Measurements from ENCODE around the gene FAM83B. TPM values are rescaled to one million over a fixed set of nuclear protein-coding genes. Genes with fewer than 3 reads are reported as not detected.
"Not testable (repeated sequence)": the region's sequence is repeated elsewhere in the genome, so short reads cannot be mapped to it uniquely, and the experiment has no call there.

FAM83B gene, protein sequence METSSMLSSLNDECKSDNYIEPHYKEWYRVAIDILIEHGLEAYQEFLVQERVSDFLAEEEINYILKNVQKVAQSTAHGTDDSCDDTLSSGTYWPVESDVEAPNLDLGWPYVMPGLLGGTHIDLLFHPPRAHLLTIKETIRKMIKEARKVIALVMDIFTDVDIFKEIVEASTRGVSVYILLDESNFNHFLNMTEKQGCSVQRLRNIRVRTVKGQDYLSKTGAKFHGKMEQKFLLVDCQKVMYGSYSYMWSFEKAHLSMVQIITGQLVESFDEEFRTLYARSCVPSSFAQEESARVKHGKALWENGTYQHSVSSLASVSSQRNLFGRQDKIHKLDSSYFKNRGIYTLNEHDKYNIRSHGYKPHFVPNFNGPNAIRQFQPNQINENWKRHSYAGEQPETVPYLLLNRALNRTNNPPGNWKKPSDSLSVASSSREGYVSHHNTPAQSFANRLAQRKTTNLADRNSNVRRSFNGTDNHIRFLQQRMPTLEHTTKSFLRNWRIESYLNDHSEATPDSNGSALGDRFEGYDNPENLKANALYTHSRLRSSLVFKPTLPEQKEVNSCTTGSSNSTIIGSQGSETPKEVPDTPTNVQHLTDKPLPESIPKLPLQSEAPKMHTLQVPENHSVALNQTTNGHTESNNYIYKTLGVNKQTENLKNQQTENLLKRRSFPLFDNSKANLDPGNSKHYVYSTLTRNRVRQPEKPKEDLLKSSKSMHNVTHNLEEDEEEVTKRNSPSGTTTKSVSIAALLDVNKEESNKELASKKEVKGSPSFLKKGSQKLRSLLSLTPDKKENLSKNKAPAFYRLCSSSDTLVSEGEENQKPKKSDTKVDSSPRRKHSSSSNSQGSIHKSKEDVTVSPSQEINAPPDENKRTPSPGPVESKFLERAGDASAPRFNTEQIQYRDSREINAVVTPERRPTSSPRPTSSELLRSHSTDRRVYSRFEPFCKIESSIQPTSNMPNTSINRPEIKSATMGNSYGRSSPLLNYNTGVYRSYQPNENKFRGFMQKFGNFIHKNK
- polyA plus RNA-seq (ENCODE audit: insufficient read length): 0.06 TPM

DNA sequence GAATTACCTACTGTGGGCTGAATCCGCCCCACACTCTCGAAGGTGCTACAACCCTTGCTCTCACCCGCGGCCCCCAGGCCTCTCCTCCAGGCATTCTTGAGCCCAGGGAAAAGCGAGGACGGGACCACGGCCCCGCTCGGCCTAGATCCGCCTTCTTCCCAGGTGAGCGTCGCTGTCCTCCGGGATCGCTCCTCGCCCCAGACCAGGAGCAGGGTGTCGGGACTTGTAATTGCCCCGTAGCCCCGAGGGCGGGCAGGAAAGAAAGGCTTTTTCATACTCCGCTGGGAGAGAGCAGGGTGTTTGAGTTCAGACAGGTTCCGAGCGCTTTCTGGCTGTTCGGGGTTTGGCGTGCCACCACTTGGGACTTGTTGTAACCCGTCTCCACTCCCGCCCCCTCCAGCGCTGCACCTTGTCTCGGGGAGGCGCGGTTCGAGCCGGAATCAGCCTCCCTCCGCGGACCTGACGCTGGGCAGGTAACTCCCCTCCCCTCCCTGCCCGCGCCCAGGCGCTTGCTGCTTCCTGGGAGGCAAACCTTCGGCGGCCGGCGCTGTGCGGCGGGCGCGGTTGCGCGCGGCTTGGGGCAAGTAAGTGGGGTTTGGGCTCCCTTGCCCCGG is at the start of gene FAM83B:
Gene FAM83B, plus strand, starts transcription at position 529 of the 614 bp plus-strand sequence. CDS start 23,476 bp downstream, outside the sequence.
- DNase-seq: no peak

DNA sequence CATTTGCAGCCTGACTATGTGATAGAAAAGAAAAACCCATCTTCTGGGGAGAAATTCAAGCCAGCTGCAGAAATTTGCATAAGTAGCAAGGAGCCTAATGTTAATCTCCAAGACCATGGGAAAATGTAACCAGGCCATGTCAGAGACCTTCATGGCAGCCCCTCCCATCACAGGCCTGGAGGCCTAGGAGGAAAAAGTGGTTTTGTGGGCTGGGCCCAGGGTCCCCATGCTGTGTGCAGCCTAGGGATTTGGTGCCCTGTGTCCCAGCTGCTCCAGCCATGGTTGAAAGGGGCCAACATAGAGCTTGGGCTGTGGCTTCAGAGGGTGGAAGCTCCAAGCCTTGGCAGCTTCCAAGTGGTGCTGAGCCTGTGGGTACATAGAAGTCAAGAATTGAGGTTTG is 49.7 kb upstream of the FAM83B start:
- DNase-seq: not testable (repeated sequence)

DNA sequence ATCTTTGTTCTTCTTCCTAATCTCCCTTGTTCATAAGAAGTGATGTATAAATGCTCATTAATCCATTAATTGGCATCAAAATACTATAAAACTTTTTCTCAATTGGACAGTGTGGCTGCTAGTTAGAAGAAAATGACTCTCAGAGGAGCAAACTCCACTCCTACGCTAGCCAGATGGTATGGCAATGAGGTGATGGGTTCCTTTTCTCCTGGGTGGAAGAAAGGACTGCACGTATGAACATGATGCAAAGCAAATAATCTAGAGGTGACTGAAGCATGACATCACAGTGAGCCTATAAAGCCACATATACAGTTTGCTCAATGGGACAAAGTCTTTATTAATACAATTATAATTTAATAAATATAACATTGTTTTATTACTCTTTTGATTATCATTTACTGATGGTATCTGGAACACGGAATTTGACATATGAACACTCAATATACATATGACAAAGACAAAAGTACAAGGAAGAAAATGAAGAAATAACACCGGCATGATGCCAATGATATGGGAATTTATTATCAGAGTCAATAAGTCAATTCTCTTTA is 46.4 kb upstream of the FAM83B start:
- DNase-seq: no peak

GRCh38 chr6:54801244-54801643 is 45.3 kb upstream of the FAM83B start:
- DNase-seq: no peak

DNA sequence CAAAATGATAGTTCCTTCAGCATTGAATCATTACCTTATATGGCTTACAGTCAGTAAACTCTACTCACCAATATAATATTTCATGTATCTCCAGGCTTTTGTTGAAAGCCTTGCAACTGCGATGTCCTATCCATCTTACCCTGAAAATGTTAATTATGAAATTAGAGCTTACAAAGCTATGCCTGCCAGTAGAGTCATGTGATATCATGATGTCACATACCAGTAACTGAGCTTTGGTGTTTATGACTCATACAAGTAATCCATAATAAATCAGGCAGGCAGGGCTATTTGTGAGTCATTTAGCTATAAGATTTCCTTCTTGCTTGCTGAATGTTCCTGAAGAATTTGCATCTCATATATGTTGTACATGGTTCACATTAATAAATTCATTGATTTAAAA is 44.9 kb upstream of the FAM83B start:
- DNase-seq: no peak

- no peak for DNase-seq
Measured at GRCh38 chr6:54802775-54803634, 43.6 kb upstream of the FAM83B start.

- no peak for DNase-seq
Measured at GRCh38 chr6:54805077-54805476, 41.5 kb upstream of the FAM83B start.

- DNase-seq: no peak
Measured at GRCh38 chr6:54810147-54810546, 36.4 kb upstream of the FAM83B start.

GRCh38 chr6:54813892-54814291 is 32.7 kb upstream of the FAM83B start:
- no peak for DNase-seq

GRCh38 chr6:54817236-54817635 is 29.3 kb upstream of the FAM83B start:
- no peak for DNase-seq

GRCh38 chr6:54817834-54818233 is 28.7 kb upstream of the FAM83B start:
- no peak for DNase-seq

- DNase-seq: not testable (repeated sequence)
Measured at GRCh38 chr6:54824225-54824624, 22.3 kb upstream of the FAM83B start.

- no peak for DNase-seq
Measured at GRCh38 chr6:54827010-54827409, 19.6 kb upstream of the FAM83B start.

DNA sequence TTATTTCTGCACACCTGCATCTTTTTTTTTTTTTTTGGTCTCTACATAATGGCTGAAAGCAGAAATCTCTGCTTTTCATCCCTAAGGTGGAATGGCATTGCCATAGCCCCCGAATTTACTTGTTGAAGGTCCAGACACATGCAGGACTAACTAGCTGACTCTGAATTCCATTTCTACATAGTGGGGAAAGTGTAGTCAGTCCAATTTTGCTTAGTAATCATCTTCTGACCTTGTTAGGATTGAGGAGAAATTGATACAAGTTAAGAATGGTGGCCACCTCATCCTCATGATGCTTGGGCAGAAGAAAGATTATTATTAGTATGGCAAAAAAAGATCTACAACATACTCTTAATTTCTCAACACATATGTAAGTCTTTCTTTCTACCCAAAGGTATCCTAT is 16.4 kb upstream of the FAM83B start:
- DNase-seq: no peak

DNA sequence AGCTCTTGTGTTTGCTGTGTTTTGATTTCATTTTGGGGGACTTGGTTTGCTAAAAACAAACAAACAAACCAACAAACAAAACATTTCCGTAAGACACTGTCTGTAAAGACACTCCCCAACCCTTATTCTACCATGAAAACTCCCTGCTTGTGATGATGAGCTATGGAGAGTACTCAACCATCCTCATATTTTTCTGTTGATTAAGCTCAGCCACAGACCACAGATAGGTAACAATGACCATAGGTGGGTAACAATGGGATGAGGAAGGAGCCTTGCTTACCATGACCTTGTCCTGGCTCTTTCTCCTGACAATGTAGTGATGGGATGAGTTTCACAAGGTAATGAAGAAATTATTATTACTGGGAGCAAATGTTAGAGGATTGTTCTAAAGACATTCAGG is 11.4 kb upstream of the FAM83B start:
- DNase-seq: no peak

- DNase-seq: no peak
Measured at GRCh38 chr6:54846857-54847674, 495 bp downstream of the FAM83B start.

GRCh38 chr6:54847799-54848597 is 1.4 kb downstream of the FAM83B start:
- no peak for DNase-seq

DNA sequence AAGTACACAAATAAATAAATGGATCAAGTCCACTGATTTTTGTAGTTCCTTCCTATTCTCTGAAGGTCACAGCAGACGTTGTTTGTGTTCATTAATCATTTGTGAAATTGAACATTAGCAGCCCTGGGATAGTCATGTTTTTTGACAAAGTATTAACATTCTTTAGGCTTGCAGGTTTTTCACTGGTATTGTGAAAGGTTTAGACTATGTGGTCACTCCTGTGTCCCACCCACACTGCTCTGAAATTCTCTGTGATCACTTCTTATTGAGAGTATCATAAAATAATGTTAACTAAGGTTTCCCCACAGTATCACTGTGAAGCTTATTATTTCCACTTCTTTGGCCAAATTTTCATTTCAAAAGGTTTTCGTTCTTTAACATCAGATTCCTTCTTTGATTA is 3.5 kb downstream of the FAM83B start:
- DNase-seq: no peak

GRCh38 chr6:54856129-54856528 is 9.6 kb downstream of the FAM83B start:
- no peak for DNase-seq

DNA sequence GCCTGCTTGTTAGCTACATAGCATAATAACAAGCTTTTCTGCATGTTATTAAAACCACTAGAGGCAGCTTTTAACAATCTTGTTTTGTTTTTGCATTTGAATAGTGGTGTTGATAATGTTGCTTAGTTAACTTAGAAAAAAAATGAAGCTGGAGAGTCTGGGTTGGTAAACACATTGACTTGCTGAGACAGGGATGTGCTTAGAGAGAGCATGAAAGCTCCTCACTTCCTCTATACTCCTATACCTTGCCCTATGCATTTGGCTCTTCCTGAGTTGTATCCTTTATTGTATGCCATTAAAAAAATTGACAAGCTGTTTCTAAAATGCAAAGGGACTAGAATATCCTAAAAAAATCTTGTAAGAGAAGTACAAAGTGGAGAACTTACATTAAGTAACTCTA is 13.6 kb downstream of the FAM83B start:
- DNase-seq: no peak
